Smooth muscle cell (in vitro differentiated cells): Measurements from ENCODE around the gene FBXO44. TPM values are rescaled to one million over a fixed set of nuclear protein-coding genes. Genes with fewer than 3 reads are reported as not detected.

Experiments
- DNase-seq: peaks from one replicate; lab custom pipeline; 2025; ENCODE audit not compliant: unreplicated experiment; lab: John Stamatoyannopoulos, UW
- H2AFZ ChIP-seq: fragments of 200-600 bp; sonication (generic); 2 replicates; pipeline ENCODE4 v1.6.0; 2016; ENCODE audit warnings: antibody characterized with exemption, low read depth, mild to moderate bottlenecking
- H3F3A ChIP-seq: fragments of 200-600 bp; sonication (generic); 2 replicates; pipeline ENCODE4 v1.6.0; 2017; ENCODE audit warnings: antibody characterized with exemption, low read depth
- H3K27ac ChIP-seq: fragments of 200-600 bp; sonication (generic); 2 replicates; pipeline ENCODE4 v1.5.1; 2016; ENCODE audit warnings: low read depth, mild to moderate bottlenecking
- H3K27me3 ChIP-seq: fragments of 200-600 bp; sonication (generic); 2 replicates; pipeline ENCODE4 v1.6.1; 2016; ENCODE audit warnings: low read depth, mild to moderate bottlenecking
- H3K36me3 ChIP-seq: fragments of 200-600 bp; sonication (generic); 2 replicates; pipeline ENCODE4 v1.5.1; 2016; ENCODE audit warnings: low read depth
- H3K4me1 ChIP-seq: fragments of 200-600 bp; sonication (generic); 2 replicates; pipeline ENCODE4 v1.5.1; 2016; ENCODE audit warnings: low read depth
- H3K4me2 ChIP-seq: fragments of 200-600 bp; sonication (generic); 2 replicates; pipeline ENCODE4 v1.6.0; 2016; ENCODE audit warnings: mild to moderate bottlenecking
- H3K4me3 ChIP-seq: fragments of 200-600 bp; sonication (generic); 2 replicates; pipeline ENCODE4 v1.5.1; 2016; ENCODE audit warnings: mild to moderate bottlenecking
- H3K79me2 ChIP-seq: fragments of 200-600 bp; sonication (generic); 2 replicates; pipeline ENCODE4 v1.6.0; 2016; ENCODE audit warnings: low read depth, mild to moderate bottlenecking
- H3K9ac ChIP-seq: fragments of 200-600 bp; sonication (generic); 2 replicates; pipeline ENCODE4 v1.6.0; 2016; ENCODE audit warnings: low read depth
- H3K9me3 ChIP-seq: fragments of 200-600 bp; sonication (generic); replicated peaks from 2 replicates; pipeline ENCODE4 v1.5.1; 2016; ENCODE audit warnings: low read depth
- H4K20me1 ChIP-seq: fragments of 200-600 bp; sonication (generic); 2 replicates; pipeline ENCODE4 v1.6.0; 2016; ENCODE audit warnings: low read depth
- WGBS: methylation state at CpG from one replicate; pipeline ENCODE4 v1.1.7; 2016; ENCODE audit warnings: low lambda C conversion rate; 5-methylcytosine and 5-hydroxymethylcytosine counted together
- polyA plus RNA-seq: library from polyadenylated mRNA; unstranded; fragments of >200 nt; fragmentation: Nextera tagmentation; extraction: Ambion mirVana; gene quantifications from 2 replicates; pipeline ENCODE4 v1.2.1, GENCODE V29; 2016
- total RNA-seq: library from RNA; depleted of rRNA; stranded (reverse); fragments of >200 nt; gene quantifications from 2 replicates; pipeline ENCODE4 v1.2.3, GENCODE V29; 2014
- TF ChIP-seq, protein P1 (sequence below): fragments of 200-600 bp; sonication (generic); IDR thresholded peaks from 2 replicates; pipeline ENCODE4 v1.5.1; 2017; ENCODE audit warnings: borderline replicate concordance, mild to moderate bottlenecking, antibody characterized with exemption; ENCODE audit not compliant: insufficient read depth, poor library complexity, severe bottlenecking

The FBXO44 gene
- total and polyA plus RNA-seq, 2 experiments from 2014 or later: 9.0 to 16.2 TPM

DNA sequence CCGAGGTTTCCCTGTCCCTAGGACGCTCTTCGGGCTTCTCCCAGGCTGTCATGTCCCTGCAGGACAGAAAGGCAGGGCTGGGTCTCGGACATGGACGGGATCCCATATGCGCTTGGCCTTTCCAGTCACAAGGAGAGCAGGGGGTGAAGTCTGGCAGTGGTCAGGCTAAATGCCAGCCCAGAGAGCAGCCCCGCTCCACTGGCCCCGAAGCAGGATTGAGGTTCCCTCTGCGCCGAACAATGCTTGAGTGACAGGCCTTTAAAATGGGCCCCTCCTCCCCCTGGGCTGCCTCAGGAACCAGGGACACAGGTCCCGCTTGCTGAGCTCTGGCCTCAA is 49.5 kb downstream of the FBXO44 start:
- DNase-seq: no peak
- no peak overlapping the region for H3K9ac ChIP-seq
- no peak overlapping the region for H3K27ac ChIP-seq
- no peak overlapping the region for H3K4me3 ChIP-seq
- H3K79me2 ChIP-seq: no peaks in the 10 kb centered on the region
- TF ChIP-seq, protein P1, sequence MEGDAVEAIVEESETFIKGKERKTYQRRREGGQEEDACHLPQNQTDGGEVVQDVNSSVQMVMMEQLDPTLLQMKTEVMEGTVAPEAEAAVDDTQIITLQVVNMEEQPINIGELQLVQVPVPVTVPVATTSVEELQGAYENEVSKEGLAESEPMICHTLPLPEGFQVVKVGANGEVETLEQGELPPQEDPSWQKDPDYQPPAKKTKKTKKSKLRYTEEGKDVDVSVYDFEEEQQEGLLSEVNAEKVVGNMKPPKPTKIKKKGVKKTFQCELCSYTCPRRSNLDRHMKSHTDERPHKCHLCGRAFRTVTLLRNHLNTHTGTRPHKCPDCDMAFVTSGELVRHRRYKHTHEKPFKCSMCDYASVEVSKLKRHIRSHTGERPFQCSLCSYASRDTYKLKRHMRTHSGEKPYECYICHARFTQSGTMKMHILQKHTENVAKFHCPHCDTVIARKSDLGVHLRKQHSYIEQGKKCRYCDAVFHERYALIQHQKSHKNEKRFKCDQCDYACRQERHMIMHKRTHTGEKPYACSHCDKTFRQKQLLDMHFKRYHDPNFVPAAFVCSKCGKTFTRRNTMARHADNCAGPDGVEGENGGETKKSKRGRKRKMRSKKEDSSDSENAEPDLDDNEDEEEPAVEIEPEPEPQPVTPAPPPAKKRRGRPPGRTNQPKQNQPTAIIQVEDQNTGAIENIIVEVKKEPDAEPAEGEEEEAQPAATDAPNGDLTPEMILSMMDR: no peak
- no peaks in the 10 kb centered on the region for H4K20me1 ChIP-seq
- H3K9me3 ChIP-seq: no peaks in the 10 kb centered on the region
- no peaks in the 10 kb centered on the region for H3K36me3 ChIP-seq
- 79% methylated on average over 11 of the region's 11 CpGs for WGBS
- H3K4me1 ChIP-seq: peaks cover 15% of the 10 kb centered on the region
- H3F3A ChIP-seq: no peaks in the 10 kb centered on the region
- no peak overlapping the region for H3K4me2 ChIP-seq
- no peaks in the 10 kb centered on the region for H3K27me3 ChIP-seq
- H2AFZ ChIP-seq: no peak overlapping the region

DNA sequence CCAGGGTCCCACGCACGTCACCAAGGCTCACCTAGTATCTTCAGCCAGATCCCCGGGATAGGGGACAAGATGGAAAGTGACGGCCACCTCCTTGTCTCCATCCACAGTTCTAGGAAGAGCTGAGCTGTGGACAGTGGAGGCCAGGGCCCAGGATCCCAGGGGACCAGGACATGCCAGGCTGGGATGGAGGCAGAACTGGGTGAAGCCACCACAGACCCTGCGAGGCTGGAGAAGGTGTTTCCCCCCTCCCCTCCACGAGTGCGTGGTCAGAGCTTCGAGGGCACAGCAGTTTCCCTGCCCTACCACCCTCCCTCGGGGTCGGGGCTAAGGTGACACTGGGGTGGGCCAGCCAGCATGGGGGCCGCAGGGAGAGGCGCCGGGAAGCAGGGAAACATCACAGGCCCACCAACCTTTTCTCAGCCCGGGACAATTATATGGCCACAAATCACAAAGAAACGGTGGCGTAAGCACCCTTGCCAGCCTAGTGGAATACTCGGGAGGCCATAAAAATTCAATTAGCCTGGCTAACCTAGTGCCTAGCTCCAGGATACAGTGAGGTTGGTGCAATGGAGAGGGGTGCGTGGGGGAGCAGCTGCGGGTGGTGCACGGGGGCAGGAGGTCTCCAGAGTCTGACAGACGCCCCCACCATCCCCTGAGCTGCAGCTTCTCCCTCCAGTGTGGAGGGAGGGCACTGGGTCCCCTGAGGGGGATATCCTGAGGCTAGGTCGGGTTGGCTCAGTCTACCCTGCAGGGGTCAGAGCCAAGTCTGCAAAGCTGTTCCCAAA is 50.2 kb downstream of the FBXO44 start:
- Histone ChIP-seq H3K79me2 (no peaks in the 10 kb centered on the region), H3K4me1 (peaks cover 15% of the 10 kb centered on the region), H3K27ac (no peak overlapping the region), H3K4me3 (no peak overlapping the region), H3F3A (no peaks in the 10 kb centered on the region), H3K36me3 (no peaks in the 10 kb centered on the region), H3K9ac (no peak overlapping the region), H2AFZ (no peak overlapping the region), H3K4me2 (no peak overlapping the region), H4K20me1 (no peaks in the 10 kb centered on the region), H3K27me3 (no peaks in the 10 kb centered on the region), H3K9me3 (no peaks in the 10 kb centered on the region)
- 80% methylated on average over 19 of the region's 22 CpGs for WGBS
- TF ChIP-seq, protein P1: no peak
- DNase-seq: no peak

DNA sequence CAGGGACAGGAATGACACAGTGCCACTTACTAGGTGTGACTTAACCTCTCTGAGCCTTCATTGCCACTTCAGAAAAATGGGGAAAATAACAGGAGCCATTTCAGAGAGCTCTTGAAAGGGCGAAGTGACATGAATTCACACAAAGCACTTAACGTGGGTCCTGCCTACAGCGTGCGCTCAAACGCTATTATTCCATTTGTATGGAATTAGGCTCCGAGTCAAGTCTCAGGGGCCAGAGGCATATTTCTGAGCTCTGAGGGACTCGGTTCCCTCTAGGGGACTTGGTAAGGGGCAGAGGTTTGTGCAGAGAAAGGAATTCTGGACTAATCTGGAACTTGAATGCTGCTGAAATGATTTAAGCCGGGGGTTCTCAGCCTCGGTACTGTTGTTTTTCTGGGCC is 50.9 kb downstream of the FBXO44 start:
- TF ChIP-seq, protein P1: no peak
- H3K4me1 ChIP-seq: peaks cover 11% of the 10 kb centered on the region
- H3F3A ChIP-seq: no peaks in the 10 kb centered on the region
- no peak overlapping the region for H3K9ac ChIP-seq
- no peaks in the 10 kb centered on the region for H3K9me3 ChIP-seq
- no peak overlapping the region for H3K27ac ChIP-seq
- H4K20me1 ChIP-seq: no peaks in the 10 kb centered on the region
- no peak overlapping the region for H3K4me2 ChIP-seq
- H3K36me3 ChIP-seq: no peaks in the 10 kb centered on the region
- H2AFZ ChIP-seq: no peak overlapping the region
- H3K4me3 ChIP-seq: no peak overlapping the region
- H3K79me2 ChIP-seq: no peaks in the 10 kb centered on the region
- H3K27me3 ChIP-seq: no peaks in the 10 kb centered on the region
- DNase-seq: no peak
- WGBS: 83% methylated on average over 9 of the region's 9 CpGs

DNA sequence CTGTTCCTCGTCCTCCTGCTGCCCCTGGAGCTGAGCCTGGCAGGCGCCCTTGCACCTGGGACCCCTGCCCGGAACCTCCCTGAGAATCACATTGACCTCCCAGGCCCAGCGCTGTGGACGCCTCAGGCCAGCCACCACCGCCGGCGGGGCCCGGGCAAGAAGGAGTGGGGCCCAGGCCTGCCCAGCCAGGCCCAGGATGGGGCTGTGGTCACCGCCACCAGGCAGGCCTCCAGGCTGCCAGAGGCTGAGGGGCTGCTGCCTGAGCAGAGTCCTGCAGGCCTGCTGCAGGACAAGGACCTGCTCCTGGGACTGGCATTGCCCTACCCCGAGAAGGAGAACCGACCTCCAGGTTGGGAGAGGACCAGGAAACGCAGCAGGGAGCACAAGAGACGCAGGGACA is 51.6 kb downstream of the FBXO44 start:
- no peak overlapping the region for H2AFZ ChIP-seq
- H3K27me3 ChIP-seq: no peaks in the 10 kb centered on the region
- no peak overlapping the region for H3K9ac ChIP-seq
- no peaks in the 10 kb centered on the region for H3K79me2 ChIP-seq
- no peaks in the 10 kb centered on the region for H4K20me1 ChIP-seq
- no peak overlapping the region for H3K4me2 ChIP-seq
- H3K36me3 ChIP-seq: no peaks in the 10 kb centered on the region
- DNase-seq: no peak
- WGBS: 92% methylated on average over 13 of the region's 14 CpGs
- peaks cover 5% of the 10 kb centered on the region for H3K4me1 ChIP-seq
- no peaks in the 10 kb centered on the region for H3K9me3 ChIP-seq
- no peaks in the 10 kb centered on the region for H3F3A ChIP-seq
- H3K27ac ChIP-seq: no peak overlapping the region
- TF ChIP-seq, protein P1: no peak
- no peak overlapping the region for H3K4me3 ChIP-seq
